Sigmoid colon (tissue), 4 donors: ENCODE measurements around the gene ZFP36L2.

Source experiments
- POLR2AphosphoS5 ChIP-seq, 4 donors: sonication (generic); formaldehyde crosslinking; IDR thresholded peaks; one replicate each; pipeline ENCODE4 v1.6.1; 2017; ENCODE audit warnings: antibody characterized with exemption in 4 of 4
- TF ChIP-seq, protein P1 (sequence below), 4 experiments: fragments of 450-650 bp in 3 of 4; fragments of 200-600 bp in 1 of 4; IDR thresholded peaks; one replicate each; pipeline ENCODE4 v1.5.1; 2016 to 2019; ENCODE audit warnings: antibody characterized with exemption in 4 of 4, mild to moderate bottlenecking in 3 of 4, moderate library complexity in 2 of 4

DNA sequence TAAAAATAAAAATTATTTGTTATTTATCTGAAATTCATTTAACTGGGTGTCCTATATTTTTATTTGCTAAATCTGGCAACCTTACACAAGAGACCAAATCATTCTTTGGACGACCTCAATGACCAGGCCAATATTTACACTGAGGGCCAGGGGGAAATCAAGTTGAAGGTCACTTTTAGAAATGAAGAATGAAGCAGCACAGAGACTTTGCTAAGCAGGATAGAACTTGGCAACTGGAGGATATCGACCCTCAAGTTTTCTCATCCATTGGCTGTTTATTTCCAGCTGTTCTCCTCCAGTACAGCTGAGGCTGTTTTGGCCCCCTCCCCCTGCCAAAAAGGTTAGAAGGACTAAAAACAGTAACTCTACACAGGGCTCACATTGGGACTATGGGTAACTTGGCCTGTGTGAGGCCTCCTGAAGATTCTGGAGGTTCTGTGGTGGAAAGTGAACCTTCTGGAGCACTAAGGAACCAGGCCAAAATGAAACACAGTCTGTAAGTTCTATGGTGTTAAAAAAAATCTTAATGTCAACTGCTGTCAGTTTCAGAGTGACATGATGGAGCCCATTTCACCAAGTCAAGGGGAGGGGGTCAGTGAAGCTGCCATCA lies 32.2 kb upstream of the ZFP36L2 start:
- TF ChIP-seq POLR2AphosphoS5 (IDR thresholded peaks at IDR 0.05): no peak
- TF ChIP-seq, protein P1, sequence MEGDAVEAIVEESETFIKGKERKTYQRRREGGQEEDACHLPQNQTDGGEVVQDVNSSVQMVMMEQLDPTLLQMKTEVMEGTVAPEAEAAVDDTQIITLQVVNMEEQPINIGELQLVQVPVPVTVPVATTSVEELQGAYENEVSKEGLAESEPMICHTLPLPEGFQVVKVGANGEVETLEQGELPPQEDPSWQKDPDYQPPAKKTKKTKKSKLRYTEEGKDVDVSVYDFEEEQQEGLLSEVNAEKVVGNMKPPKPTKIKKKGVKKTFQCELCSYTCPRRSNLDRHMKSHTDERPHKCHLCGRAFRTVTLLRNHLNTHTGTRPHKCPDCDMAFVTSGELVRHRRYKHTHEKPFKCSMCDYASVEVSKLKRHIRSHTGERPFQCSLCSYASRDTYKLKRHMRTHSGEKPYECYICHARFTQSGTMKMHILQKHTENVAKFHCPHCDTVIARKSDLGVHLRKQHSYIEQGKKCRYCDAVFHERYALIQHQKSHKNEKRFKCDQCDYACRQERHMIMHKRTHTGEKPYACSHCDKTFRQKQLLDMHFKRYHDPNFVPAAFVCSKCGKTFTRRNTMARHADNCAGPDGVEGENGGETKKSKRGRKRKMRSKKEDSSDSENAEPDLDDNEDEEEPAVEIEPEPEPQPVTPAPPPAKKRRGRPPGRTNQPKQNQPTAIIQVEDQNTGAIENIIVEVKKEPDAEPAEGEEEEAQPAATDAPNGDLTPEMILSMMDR (IDR thresholded peaks at IDR 0.05): no peak
